Stimulated activated CD4-positive, alpha-beta T cell treated with anti-CD3 and anti-CD28 coated beads, Interleukin-12 subunit alpha, Interleukin-12 subunit beta, amount 100 ng/mL, for 48 hours (primary cell): ENCODE data around the gene CHMP1A.
A peak's percentile ranks its signal among the peaks of the same experiment; 100 is the strongest.

Experiments used
- DNase-seq, 3 donors: peaks; one replicate each; pipeline ENCODE4 v3.0.0-alpha.2; 2020; ENCODE audit warnings: low read depth in 2 of 3, low spot score in 1 of 3

The CHMP1A gene

DNA sequence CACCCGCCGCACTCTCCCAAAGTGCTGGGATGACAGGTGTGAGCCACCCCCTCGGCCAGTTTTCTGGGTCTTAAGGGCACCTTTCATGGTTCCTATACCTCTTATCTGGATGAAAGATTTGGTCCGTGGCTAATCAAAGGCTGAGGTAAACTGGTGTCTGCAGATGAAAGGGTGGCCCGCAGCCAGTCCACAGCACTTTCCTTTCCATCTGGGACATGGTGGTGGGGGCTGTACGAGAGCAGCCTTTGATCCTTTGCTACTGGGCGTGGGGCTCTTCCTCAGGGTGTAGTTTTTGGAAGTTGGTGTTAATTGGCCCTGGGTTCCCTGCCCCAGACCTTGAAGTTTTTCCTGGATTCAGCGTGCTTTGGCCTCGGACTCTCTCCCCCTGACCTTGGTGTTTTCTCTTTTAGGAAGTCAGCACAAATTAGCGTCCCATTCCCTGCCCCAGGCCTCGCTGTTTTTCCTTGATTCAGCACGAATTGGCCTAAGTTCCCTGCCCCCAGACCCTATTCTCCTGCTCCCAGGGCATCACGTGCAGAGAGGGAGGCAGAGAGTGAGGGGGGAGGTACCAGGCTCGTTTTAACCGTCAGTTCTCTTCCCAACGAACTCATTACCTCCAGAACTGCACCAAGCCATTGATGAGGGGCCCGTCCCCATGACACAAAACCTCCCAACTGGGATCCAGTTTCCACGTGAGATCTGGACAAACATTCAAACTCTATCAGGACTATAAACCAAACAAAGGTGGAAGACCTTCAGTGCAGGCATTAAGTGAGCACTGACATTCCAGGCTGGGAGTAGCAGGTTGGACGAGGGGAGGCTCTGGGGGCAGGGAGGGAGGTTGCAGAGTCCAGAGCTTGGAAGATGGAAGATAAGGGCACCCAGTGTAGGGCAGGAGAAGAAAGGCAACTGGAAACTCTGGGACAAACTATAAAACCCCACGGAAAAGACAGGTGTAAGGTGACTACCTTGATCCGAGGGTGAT is 32.4 kb downstream of the CHMP1A start:
- no peak for DNase-seq

DNA sequence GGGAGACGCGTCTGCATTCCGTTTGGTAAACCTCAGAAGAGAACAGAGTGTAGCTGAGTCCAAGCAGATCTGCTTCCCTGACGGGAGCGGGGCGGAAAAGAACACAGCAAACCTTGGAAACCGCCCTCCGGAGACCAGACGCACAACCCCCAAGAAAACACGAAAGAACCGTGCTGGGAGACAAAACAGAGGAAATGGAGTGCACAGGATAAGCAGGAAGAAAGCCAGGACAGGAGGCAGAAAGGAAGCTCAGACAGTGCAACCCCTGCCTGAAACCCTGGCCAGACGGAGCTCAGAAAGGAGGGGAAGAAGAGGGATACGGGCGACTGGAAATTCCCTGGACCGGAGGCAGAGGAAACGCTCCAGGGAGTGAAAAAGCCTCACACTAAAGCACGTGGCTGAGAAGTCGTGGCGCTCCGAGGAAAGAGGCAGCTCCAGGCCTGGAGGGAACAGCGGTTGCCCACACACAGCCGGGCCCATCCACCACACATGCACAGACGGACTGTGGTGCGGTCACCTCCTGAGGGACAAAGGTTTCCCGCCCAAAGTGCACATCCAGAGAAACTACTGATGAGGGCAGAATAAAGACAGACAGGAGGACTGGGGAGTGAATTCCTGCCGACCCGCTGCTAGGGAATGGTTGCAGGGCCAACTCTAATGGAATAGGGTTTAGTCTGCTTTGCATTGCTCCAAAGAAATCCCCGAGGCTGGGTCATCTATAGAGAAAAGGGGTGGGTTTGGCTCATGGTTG is 33.8 kb downstream of the CHMP1A start:
- DNase-seq: no peak

DNA sequence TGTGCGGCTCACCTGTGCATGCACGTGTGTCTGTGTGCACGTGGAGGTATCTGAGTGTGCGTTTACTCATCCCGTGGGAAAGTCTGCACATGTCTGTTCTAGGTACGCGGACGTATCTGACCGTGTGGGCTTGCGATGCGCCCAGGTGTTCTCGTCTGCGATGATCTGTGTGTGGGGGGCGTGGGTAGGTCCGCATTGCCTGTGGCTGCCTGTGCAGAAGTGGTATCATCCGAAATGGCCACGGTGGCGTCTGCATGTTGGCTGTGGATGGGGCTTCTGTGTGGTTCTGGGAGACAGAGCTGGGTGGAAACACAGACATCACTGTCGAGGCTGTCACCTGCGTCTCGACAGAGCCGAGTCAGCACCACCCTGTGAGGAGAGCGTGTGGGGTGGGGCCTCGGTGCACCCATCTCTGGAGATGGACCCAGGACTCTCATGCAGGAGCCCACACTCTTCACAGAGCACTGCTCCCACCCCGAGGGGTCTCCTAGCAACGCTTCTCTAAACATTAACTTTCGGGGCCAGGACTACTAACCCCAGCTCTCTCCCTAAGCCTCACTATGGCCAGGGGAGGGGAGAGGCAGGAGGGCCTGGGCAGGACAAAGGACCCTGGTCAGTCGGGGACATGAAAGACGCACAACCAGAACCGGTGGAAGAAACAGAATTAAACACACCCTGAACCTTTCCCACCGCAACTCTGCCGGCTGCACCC is 35.7 kb downstream of the CHMP1A start:
- DNase-seq: no peak

DNA sequence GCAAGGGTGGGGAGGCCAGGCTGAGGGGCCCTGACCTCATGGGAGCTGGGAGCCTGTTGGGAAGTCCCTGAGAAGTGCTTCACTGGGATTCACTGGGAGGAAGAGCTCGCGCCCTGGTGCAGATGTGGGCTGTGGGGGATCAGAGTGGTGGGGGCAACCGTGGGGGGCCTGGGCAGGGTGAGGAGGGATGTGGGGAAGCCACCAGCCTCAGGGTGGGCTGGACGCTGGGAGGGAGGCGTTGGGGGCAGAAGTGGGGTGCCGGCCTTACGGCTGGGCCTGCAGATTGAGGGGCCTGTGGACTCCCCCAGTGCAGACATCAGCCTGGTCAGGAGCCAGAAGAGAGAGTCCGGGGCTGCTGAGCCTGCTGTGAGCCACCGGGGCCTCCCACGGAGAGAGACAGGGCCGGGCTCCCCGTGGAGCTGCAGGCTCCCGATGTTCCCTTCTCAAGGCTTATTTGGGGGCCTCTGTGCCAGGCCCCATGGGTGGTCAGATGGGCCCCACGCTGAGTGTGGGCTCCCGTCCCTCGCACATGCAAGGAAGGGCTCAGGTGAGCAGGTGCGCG is 36.3 kb downstream of the CHMP1A start:
- no peak for DNase-seq

DNA sequence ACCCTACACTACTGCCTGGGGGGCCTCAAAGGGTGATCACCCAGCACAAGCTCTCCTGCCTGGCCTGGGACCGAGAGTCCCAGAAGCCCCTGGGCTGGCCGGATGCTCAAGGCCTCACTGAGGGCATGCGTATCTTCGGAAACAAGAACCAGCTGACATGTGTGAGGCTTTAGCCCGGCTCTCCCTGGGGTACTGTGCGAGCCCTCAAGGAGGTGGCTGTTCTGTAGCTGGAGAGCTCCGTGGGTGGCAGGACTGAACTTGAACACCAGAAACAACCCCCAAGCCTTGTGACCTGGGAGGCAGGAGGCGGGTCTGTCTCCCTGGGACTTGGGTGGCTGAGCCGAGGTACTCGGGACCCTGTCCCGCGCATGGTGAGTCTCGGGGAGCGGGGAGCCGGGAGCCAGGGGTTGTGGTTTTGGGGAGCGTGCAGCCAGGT is 37.1 kb downstream of the CHMP1A start:
- DNase-seq: no peak

DNA sequence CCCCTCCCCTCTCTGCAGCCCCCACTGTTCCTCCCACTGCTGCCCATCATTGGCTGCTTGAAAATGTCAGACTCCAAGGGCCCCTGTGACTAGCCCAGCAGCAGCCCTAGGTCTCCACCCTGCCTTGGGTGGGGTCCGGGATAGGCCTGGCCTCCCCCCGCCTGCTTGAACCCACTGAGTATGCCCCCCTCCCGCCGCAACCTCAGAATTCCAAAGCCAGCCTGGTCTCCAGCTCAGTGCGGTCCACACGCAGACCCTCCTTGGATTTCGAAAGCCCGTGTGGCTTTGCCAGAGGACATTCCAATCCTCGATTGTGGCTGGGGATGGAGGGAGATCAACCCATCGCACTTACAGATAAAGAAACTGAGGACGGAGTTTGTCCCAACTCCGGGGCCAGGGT is 37.7 kb downstream of the CHMP1A start:
- no peak for DNase-seq

DNA sequence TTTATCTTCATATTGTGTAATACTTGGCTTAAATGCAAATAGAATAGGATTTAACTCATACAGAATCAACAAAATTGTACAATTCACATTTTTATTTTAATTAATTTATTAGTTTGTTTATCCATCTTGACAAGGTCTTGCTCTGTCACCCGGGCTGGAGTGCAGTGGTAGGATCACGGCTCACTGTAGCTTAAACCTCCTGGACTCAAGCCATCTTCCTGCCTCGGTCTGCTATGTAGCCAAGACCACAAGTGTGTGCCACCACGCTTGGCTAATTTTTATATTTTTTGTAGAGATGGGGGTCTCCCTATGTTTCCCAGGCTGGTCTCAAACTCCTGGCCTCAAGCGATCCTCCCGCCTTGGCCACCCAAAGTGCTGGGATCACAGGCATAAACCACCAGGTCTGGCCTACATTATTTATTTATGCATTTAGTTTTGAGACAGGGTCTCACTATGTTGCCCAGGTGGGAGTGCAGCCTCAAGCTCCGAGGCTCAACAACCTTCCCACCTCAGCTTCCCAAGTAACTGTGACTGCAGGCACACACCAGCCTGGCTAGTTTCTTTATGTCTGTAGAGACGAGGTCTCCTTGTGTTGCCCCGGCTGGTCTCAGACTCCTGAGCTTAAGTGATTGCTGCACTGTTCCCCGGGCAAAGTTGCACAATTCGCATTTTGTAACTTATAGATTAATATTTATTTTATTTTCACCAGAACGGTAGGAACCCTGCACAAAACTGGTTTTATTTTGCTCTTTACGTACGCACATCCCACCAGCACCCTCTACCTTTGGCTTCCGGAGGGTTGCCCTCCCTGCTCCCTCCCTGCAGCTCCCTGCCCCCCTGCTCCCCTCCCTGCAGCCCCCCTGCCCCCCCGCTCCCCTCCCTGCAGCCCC is 39.2 kb downstream of the CHMP1A start:
- DNase-seq: no peak

DNA sequence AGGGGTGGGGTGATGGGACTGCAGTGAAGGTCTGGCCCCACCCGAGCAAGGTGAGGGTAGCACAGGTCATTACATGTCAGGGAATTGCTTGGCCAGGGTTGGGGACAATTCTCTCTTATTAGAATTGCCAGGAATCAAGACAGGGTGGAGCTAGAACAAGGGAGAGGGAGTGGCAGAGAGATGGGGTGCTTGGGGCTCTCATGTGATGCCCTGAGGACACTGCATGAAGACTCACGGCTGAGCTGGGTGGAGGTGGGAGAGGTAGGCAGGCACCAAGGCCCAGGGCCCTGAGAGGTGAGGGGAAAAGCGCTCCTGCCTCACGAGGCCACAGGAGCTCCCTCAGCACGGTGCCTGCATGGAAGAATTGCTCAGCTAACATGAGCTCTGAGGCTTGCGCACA is 40.5 kb downstream of the CHMP1A start:
- DNase-seq: no peak

DNA sequence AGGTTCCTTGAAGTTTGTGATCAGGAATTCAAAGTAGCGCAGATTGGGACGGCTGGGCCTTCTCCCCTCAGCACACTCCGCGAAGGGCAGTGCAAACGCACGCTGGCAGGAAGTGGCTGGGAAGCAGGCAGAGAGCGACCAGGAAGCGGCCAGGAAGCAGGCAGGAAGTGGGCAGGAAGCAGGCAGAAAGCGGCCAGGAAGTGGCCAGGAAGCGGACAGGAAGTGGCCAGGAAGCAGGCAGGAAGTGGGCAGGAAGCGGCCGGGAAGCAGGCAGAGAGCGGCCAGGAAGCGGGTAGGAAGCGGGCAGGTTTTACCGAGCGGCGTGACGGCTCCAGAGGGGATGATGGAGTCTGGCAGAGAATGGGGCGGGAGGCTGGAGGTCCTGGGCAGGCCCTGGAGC is 40.9 kb downstream of the CHMP1A start:
- DNase-seq: no peak

DNA sequence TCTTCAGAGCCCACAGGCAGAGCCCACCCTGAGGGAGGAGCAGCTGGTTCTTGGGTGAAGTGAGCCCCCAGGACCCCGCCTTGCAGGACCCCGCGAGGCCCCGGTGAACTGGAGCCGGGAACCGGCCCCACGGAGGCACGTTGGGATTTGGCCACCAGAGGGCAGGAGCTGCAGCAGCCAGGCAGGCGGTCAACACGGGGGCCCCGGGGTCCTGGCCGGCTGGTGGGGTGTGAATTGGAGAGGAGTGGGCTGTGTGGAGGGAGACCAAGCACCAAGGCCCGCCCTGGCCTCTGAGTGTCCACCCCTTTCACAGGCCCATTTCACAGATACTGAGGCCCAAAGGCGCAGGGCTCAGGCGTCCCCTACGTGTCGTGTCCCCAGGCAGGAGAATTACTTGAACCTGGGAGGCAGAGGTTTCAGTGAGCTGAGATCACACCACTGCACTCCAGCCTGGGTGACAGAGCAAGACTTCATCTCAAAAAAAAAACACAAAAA is 41.9 kb downstream of the CHMP1A start:
- DNase-seq: peak in 1 of 3 donors; percentile 34

DNA sequence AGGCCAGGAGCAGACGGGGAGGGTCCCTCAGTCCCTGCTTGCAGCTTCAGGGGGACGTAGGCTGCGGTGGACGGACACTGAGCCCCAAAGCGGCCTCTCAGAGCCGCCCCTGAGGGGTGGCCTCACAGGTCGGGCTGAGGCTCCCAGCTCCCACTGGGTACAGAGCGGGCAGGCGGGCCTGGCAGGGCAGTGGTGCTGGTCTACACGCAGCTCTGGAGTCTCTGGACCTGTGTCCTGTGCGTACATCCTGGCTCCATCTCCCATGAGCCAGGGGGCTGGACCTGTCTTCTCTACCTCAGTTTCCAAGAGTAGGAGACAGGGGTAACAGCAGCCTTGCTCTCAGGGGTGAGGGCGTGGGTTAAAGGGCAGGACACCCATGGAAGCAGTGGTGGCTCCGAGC is 42.3 kb downstream of the CHMP1A start:
- no peak for DNase-seq

DNA sequence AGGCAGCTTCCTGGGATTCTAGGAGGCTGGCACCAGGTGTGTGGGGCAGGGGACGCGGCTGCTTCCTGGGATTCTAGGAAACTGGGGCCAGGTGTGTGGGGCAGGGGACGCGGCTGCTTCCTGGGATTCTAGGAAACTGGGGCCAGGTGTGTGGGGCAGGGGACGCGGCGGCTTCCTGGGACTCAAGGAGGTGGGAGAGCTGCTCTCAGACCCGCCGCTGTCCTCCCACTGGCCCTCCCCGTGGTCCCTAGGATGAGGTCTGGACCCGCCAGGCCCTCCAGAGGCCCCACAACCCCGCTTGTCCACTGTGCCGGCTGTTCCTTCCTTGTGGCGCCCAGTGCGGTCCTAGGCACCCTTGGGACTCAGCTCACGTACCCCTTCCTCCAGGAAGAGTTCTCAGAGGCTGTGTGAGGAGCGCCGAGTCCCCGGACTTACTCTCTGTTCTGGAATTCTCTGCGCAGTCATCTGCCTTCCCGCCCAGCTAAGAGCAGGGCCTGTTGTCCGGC is 43.5 kb downstream of the CHMP1A start:
- DNase-seq: no peak

DNA sequence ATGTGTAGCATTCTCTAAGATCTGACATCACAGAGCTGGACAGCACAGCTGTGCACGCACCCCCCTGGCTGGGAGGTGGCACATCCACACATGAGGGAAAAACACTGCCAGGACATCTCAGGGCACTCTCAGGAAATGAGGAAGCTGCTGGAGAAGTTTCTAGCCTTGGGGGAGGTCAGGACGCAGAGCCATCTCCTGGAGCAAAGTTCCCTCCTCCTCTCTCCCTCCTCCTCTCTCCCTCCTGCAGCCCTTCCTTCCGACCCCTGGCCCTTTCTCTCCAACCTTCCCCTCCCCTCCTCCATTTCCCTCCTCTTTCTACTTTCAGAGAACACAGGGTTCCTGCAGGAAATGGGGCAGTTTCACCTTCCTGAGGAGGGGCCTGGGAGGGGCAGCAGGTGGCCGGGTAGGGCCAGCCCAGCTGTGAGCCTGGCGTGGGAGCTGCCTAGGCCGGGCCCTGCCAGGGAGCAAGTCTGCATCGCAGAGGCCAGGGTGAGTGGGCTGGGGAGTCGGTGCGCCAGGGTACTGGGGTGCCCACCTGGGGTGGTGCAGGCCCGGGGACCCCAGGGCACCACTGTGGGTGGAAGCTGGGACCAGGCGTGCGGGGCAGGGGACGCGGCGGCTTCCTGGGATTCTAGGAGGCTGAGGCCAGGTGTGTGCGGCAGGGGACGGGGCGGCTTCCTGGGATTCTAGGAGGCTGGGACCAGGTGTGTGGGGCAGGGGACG is 44.1 kb downstream of the CHMP1A start, which contains the start of gene DPEP1:
Gene DPEP1 (plus strand): TSS at position 412 of the 723 bp plus-strand sequence. CDS start 16,769 bp downstream, outside the sequence.
- no peak for DNase-seq

DNA sequence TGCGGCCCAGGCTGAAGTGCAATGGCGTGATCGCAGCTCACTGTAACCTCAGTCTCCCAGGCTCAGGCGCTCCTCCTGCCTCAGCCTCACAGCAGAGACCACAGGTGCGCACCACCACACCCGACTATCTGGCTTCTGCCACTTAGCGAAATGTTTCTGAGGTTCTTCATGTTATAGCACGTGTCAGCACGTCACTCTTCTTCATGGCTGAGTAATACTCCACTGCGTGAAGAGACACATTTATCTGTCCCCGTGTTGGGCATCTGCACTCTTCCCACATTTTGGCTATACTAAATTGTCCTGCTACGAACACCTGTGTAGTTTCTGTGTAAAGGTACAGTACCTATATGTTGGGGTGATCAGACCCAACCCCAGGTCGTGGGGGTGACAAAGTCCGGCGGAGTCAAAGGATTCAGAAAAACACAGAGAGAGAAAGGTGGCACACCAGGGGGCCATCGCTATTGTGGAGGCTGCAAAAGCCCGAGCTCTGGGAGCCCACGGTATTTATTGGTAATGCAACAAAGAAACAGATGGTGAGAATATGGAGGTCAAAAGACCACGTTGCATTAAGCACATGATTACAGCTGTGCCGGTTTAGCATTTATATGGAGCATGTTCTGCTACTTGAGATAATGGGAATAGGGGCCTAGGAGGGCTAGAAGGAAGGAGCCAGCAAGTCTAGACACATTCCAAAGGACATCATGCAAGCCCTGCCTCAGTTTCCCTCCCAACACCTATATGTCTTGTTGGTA is 44.9 kb downstream of the CHMP1A start:
- no peak for DNase-seq

DNA sequence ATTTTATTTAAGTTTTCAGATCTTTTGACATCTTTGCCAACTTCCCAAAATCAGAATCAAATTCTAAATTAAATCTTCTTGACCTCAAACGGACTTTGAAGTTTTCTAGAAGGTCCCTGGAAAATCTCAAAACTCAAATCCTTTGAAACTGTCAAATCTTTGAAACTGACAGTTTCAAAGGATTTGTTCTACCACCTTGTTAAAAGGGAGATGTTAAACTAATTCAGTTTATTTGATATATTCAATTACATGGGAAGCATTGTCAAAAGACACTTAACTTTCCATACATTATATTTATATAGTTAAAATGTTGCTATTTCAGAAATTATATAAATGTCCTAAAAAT is 47.4 kb downstream of the CHMP1A start:
- no peak for DNase-seq

DNA sequence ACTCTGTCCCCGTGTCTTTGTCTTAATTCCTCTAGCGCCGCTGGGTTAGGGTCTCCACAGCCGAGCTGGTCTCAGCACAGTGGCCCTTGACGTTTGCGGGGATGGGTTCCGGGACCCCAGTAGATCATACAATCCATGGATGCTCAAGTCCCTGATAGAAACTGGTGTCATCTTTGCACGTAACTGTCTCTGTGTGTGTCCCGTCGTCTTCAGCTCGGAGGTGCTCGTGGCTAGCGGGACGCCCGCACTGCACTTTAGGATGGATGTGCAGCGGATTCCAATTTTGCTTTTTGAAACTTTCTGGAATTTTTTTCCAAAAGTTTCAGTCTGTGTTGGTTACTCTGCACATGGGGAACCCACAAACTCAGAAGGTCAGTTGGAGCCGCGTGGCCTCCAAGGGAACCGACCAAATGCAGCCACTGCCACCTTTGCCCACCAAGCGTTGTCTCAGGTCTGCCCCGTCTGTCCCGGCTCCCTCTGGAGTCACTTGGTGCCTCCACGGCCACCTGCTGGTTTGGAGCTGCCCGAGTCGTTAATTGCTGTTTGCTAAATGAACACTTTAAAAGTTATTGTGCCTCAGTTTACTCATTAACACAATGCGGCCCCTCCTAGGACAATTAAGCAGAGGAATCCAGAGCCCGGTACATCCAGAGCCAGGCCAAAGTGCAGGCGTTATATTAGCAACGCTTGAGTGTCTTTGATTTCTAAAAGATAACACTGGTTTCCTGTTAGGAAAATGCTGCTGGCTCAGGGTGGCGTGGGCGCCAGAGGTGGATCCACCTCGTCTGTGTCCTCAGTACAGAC is 49.4 kb downstream of the CHMP1A start:
- DNase-seq: no peak

DNA sequence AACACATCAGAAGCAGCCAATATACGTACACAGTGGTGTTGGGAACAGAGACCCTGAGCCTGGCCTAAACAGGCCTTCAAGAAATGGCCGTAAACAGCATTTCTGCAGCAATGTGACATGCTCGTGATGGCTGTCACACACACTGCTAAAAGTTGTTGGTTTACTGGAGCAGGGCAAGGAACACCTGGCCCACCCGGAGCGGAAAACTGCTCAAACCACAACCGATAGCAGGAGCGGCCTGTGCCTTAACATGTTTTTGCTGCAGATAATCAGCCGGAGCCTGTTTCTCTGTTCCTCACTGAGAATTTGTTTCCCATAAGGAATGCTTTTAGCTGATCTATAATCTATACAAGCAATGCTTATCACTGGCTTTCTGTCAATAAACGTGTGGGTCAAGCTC is 50.1 kb downstream of the CHMP1A start:
- DNase-seq: no peak

DNA sequence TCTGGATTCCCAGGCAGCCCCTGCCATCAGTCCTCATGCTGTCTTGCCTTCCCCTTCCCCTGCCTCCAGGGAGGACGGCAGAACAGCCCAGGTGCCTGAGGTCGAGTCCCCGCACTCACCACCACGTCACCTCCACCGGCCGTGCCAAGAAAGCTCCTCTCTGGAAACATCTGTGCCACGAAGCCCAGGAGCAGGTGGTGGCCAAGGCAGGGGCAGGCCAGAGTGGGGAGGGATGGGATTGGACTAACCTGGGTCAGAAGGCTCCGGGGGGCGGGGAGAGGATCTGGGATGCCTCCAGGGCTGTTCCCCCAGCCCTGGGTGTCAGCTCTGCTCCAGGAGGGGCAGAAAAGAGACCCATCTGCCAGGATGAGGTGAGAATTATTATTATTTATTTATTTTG is 51.5 kb downstream of the CHMP1A start:
- no peak for DNase-seq
